K562 (cell line): ENCODE data around the gene SLC38A2. TPM values are rescaled to one million over a fixed set of nuclear protein-coding genes. Genes with fewer than 3 reads are reported as not detected.

Experiments
- BMI1 ChIP-seq: fragments of 150-350 bp; IDR thresholded peaks from 2 replicates; pipeline ENCODE4 v1.6.1; 2014; ENCODE audit warnings: low read length
- CHAMP1 ChIP-seq: fragments of 450-650 bp; IDR thresholded peaks from 2 replicates; pipeline ENCODE4 v1.6.1; 2016; ENCODE audit warnings: mild to moderate bottlenecking
- CHD4 ChIP-seq: fragments of 200-600 bp; sonication (generic); IDR thresholded peaks from 3 replicates; pipeline ENCODE4 v1.6.1; 2012; ENCODE audit warnings: low read depth, mild to moderate bottlenecking, mixed read lengths, low read length, inconsistent platforms; ENCODE audit not compliant: insufficient read depth, insufficient replicate concordance, poor library complexity, severe bottlenecking
- DLX4 ChIP-seq: fragments of 250-450 bp; sonication (Bioruptor Pico); IDR thresholded peaks from 2 replicates; pipeline ENCODE4 v1.6.1; 2021; ENCODE audit warnings: mild to moderate bottlenecking
- ETV1 ChIP-seq: fragments of 450-650 bp; conservative IDR thresholded peaks from 2 replicates; pipeline ENCODE4 v1.6.1; 2016; ENCODE audit warnings: missing genetic modification characterization, control low read depth, low read depth, missing compliant biosample characterization
- LCOR ChIP-seq: sonication (generic); formaldehyde crosslinking; IDR thresholded peaks from 2 replicates; pipeline ENCODE4 v1.8.0; 2022; ENCODE audit warnings: mild to moderate bottlenecking, missing genetic modification reagents
- MAFG ChIP-seq: fragments of 450-650 bp; conservative IDR thresholded peaks from 2 replicates; pipeline ENCODE4 v1.6.1; 2016; ENCODE audit warnings: missing genetic modification characterization, missing compliant biosample characterization
- MED1 ChIP-seq: sonication (generic); formaldehyde crosslinking; IDR thresholded peaks from 2 replicates; pipeline ENCODE4 v1.8.1; 2023; ENCODE audit warnings: missing genetic modification reagents, borderline replicate concordance
- NR3C1 ChIP-seq: sonication (generic); formaldehyde crosslinking; IDR thresholded peaks from 2 replicates; pipeline ENCODE4 v1.8.1; 2022; ENCODE audit warnings: missing genetic modification reagents
- PML ChIP-seq: IDR thresholded peaks from 2 replicates; pipeline ENCODE4 v1.6.1; 2012; ENCODE audit warnings: low read length, inconsistent platforms
- POLR3G ChIP-seq: IDR thresholded peaks from 2 replicates; pipeline ENCODE4 v1.6.1; 2011; ENCODE audit not compliant: insufficient read length, insufficient replicate concordance; ENCODE audit errors: extremely low read depth
- RBM14 ChIP-seq: fragments of 200-400 bp; formaldehyde crosslinking; IDR thresholded peaks from 2 replicates; pipeline ENCODE4 v1.6.1; 2018; ENCODE audit warnings: low read depth, mild to moderate bottlenecking, low read length, moderate library complexity, borderline replicate concordance; ENCODE audit not compliant: insufficient read depth
- RFX7 ChIP-seq: fragments of 250-450 bp; sonication (Bioruptor Pico); IDR thresholded peaks from 2 replicates; pipeline ENCODE4 v1.5.1; 2021; ENCODE audit warnings: mild to moderate bottlenecking
- TCF15 ChIP-seq: fragments of 250-450 bp; sonication (Bioruptor Pico); IDR thresholded peaks from 2 replicates; pipeline ENCODE4 v1.8.0; 2022; ENCODE audit warnings: moderate library complexity, mild to moderate bottlenecking, inconsistent platforms
- TCF3 ChIP-seq: sonication (generic); formaldehyde crosslinking; IDR thresholded peaks from 2 replicates; pipeline ENCODE4 v1.4.0; 2020; ENCODE audit warnings: mild to moderate bottlenecking, missing genetic modification reagents
- TEAD4 ChIP-seq, 2 experiments: sonication (generic) in 1 of 2; formaldehyde crosslinking in 1 of 2; IDR thresholded peaks; 2 replicates each; pipeline versions ENCODE4 v1.6.1 to v1.8.0; 2012 to 2022; ENCODE audit warnings: borderline replicate concordance in 1 of 2, inconsistent platforms in 1 of 2, low read length in 1 of 2, mild to moderate bottlenecking in 1 of 2, missing genetic modification reagents in 1 of 2
- U2AF1 ChIP-seq: fragments of 200-400 bp; formaldehyde crosslinking; optimal IDR thresholded peaks from 2 replicates; pipeline ENCODE3; 2017; ENCODE audit warnings: mild to moderate bottlenecking, low read depth, low read length, moderate library complexity
- UBTF ChIP-seq, 2 experiments: IDR thresholded peaks; 2 replicates each; pipeline ENCODE4 v1.6.1; 2012; ENCODE audit warnings: improper control_type of control experiment in 2 of 2, low read depth in 2 of 2, low read length in 2 of 2, borderline replicate concordance in 1 of 2
- ZNF449 ChIP-seq: fragments of 250-450 bp; sonication (Bioruptor Pico); IDR thresholded peaks from 2 replicates; pipeline ENCODE4 v1.8.0; 2022; ENCODE audit warnings: moderate library complexity, mild to moderate bottlenecking, inconsistent platforms
- ZNF707 ChIP-seq: fragments of 250-450 bp; sonication (Bioruptor Pico); conservative IDR thresholded peaks from 2 replicates; pipeline ENCODE4 v1.8.0; 2022; ENCODE audit warnings: inconsistent platforms, mild to moderate bottlenecking, moderate library complexity
- polyA plus RNA-seq, 8 experiments: library from polyadenylated mRNA; depleted of rRNA in 4 of 8; stranded (reverse) in 5 of 8; unstranded in 3 of 8; fragments of >200 nt; fragmentation: Nextera tagmentation in 2 of 8; fragmentation: Illumina TruSeq in 1 of 8; extraction: Ambion mirVana in 2 of 8; extraction: Trizol in 1 of 8; gene quantifications; 2 replicates each; pipeline versions ENCODE4 v1.2.1 to v1.2.3, GENCODE V29; 2011 to 2014; ENCODE audit warnings: inconsistent platforms in 1 of 8, missing spikeins in 1 of 8
- total RNA-seq, 7 experiments: library from RNA; depleted of rRNA in 6 of 7; stranded (reverse); fragments of >200 nt in 6 of 7; fragmentation: Illumina TruSeq in 2 of 7; extraction: Trizol in 2 of 7; gene quantifications; 2 replicates each; pipeline versions ENCODE4 v1.2.1 to v1.2.3, GENCODE V29; 2011 to 2021; ENCODE audit warnings: low replicate concordance in 1 of 7

SLC38A2 gene
- total and polyA plus RNA-seq, 9 of the 15 experiments (the other 6 are each of a cell fraction or from before 2014, with no cell fraction given) = 98.7 to 292 (median 143) TPM

GRCh38 chr12:46383654-46384450 is 11.3 kb upstream of the SLC38A2 start (continued):
- TF ChIP-seq DLX4 (CRISPR knock-in tag) (no peak), ETV1 (no peak), RBM14 (peak; percentile 88; the same call in 1 of the 2 replicates), BMI1 (no peak), ZNF707 (CRISPR knock-in tag) (no peak), ZNF449 (no peak), UBTF (IDR thresholded peaks at IDR 0.05; ENCODE audit: borderline replicate concordance in 1 of 2, low read depth in 2 of 2, low read length in 2 of 2) (no peak; a peak in 1 of 4 replicates), TCF3 (CRISPR knock-in tag) (no peak), NR3C1 (no peak), LCOR (CRISPR knock-in tag) (no peak), POLR3G (no peak), MED1 (CRISPR knock-in tag) (no peak), MAFG (tag) (no peak), TCF15 (CRISPR knock-in tag) (no peak), CHAMP1 (no peak), U2AF1 (no peak), CHD4 (no peak), PML (no peak; the same call in 1 of the 2 replicates), RFX7 (CRISPR knock-in tag) (no peak), TEAD4 (IDR thresholded peaks at IDR 0.05; ENCODE audit: low read length) (no peak), TEAD4 (CRISPR knock-in tag; IDR thresholded peaks at IDR 0.05; ENCODE audit: borderline replicate concordance) (no peak)
